NT2/D1 (cell line): ENCODE results near the gene PRKCB.

ENCODE experiments used
- SUZ12 ChIP-seq: IDR thresholded peaks from 2 replicates; pipeline ENCODE4 v1.6.1; 2011; ENCODE audit not compliant: insufficient read length, insufficient read depth; ENCODE audit errors: extremely low read depth
- YY1 ChIP-seq: IDR thresholded peaks from 2 replicates; pipeline ENCODE4 v1.6.1; 2011; ENCODE audit not compliant: insufficient read length, insufficient read depth

DNA sequence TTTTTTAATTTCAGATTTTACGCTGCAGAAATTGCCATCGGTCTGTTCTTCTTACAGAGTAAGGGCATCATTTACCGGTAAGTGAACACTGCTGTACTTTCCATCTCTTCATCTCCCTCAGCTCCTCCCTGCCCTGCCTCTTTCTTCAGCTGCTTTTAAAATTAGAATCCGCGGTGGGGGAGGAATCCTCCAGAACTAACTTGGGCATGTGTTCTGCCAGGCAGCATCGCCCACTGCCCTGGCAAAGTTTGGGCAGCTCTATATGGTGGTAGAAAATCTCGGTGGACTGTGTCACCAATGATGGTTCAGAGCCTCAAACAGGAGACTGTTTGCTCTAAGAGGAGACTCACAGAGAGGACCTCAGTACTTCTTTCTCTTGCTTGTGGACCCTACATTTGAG, 338.7 kb downstream of the PRKCB start:
- TF ChIP-seq YY1 (no peak), SUZ12 (no peak)
